Cardiac muscle cell (in vitro differentiated cells and primary cell): ENCODE measurements around the gene LOX. TPM values are rescaled to one million over a fixed set of nuclear protein-coding genes. Genes with fewer than 3 reads are reported as not detected.

Experiments
- DNase-seq, 2 donors: peaks; one replicate each; pipeline versions ENCODE4 v3.0.0 to v3.0.0-alpha.2; 2010 to 2017; ENCODE audit warnings: low read depth in 1 of 2, low spot score in 1 of 2
- H3K27ac ChIP-seq: fragments of 200-600 bp; sonication (generic); 2 replicates; pipeline ENCODE4 v1.5.1; 2016
- H3K27me3 ChIP-seq: fragments of 200-600 bp; sonication (generic); 2 replicates; pipeline ENCODE4 v1.6.0; 2016; ENCODE audit warnings: control low read depth
- H3K36me3 ChIP-seq: fragments of 200-600 bp; sonication (generic); 2 replicates; pipeline ENCODE4 v1.5.1; 2016; ENCODE audit warnings: control low read depth
- H3K4me1 ChIP-seq: fragments of 200-600 bp; sonication (generic); 2 replicates; pipeline ENCODE4 v1.8.1; 2017; ENCODE audit warnings: low read depth, mild to moderate bottlenecking, mixed run types
- H3K4me3 ChIP-seq: fragments of 200-600 bp; sonication (generic); 2 replicates; pipeline ENCODE4 v1.5.1; 2016; ENCODE audit warnings: mild to moderate bottlenecking
- H3K9me3 ChIP-seq: fragments of 200-600 bp; sonication (generic); 2 replicates; pipeline ENCODE4 v1.5.1; 2017; ENCODE audit warnings: low read depth, mild to moderate bottlenecking, control low read depth
- CTCF ChIP-seq: IDR thresholded peaks from 2 replicates; pipeline ENCODE4 v1.5.1; 2012; ENCODE audit warnings: low read depth, mild to moderate bottlenecking, low read length
- polyA plus RNA-seq: library from polyadenylated mRNA; unstranded; fragments of >200 nt; fragmentation: Nextera tagmentation; extraction: Ambion mirVana; gene quantifications from 2 replicates; pipeline ENCODE4 v1.2.1, GENCODE V29; 2016
- total RNA-seq: library from RNA; depleted of rRNA; stranded (reverse); fragments of >200 nt; gene quantifications from 2 replicates; pipeline ENCODE4 v1.2.3, GENCODE V29; 2016

Gene LOX
- total and polyA plus RNA-seq, 2 experiments from 2014 or later = 2.0 to 4.6 TPM

- DNase-seq = no peak
- no peaks in the 10 kb centered on the region for H3K27me3 ChIP-seq
- no peak overlapping the region for H3K4me3 ChIP-seq
- no peak overlapping the region for H3K27ac ChIP-seq
- no peaks in the 10 kb centered on the region for H3K9me3 ChIP-seq
- no peak for TF ChIP-seq CTCF
- H3K4me1 ChIP-seq = no peaks in the 10 kb centered on the region
- no peaks in the 10 kb centered on the region for H3K36me3 ChIP-seq
Observed at GRCh38 chr5:122064992-122065391, 13.1 kb downstream of the LOX start.

GRCh38 chr5:122063836-122064235 is 14.2 kb downstream of the LOX start:
- Histone ChIP-seq H3K27me3 (no peaks in the 10 kb centered on the region), H3K9me3 (no peaks in the 10 kb centered on the region), H3K4me3 (no peak overlapping the region), H3K4me1 (no peaks in the 10 kb centered on the region), H3K27ac (no peak overlapping the region), H3K36me3 (no peaks in the 10 kb centered on the region)
- TF ChIP-seq CTCF = no peak
- DNase-seq = no peak

- no peak for DNase-seq
- H3K9me3 ChIP-seq = no peaks in the 10 kb centered on the region
- no peak for TF ChIP-seq CTCF
- H3K27me3 ChIP-seq = no peaks in the 10 kb centered on the region
- H3K4me3 ChIP-seq = no peak overlapping the region
- no peak overlapping the region for H3K27ac ChIP-seq
- H3K4me1 ChIP-seq = no peaks in the 10 kb centered on the region
- no peaks in the 10 kb centered on the region for H3K36me3 ChIP-seq
Observed at GRCh38 chr5:122062205-122062604, 15.9 kb downstream of the LOX start.

GRCh38 chr5:122056913-122057312 is 21.1 kb downstream of the LOX start:
- Histone ChIP-seq H3K9me3 (no peaks in the 10 kb centered on the region), H3K4me1 (no peaks in the 10 kb centered on the region), H3K4me3 (no peak overlapping the region), H3K36me3 (no peaks in the 10 kb centered on the region), H3K27me3 (no peaks in the 10 kb centered on the region), H3K27ac (no peak overlapping the region)
- TF ChIP-seq CTCF = no peak
- no peak for DNase-seq

GRCh38 chr5:122054266-122054665 is 23.8 kb downstream of the LOX start:
- H3K36me3 ChIP-seq = no peaks in the 10 kb centered on the region
- H3K27me3 ChIP-seq = no peaks in the 10 kb centered on the region
- no peak for TF ChIP-seq CTCF
- no peak for DNase-seq
- no peaks in the 10 kb centered on the region for H3K9me3 ChIP-seq
- H3K4me1 ChIP-seq = no peaks in the 10 kb centered on the region
- H3K27ac ChIP-seq = no peak overlapping the region
- H3K4me3 ChIP-seq = no peak overlapping the region
